Suprapubic skin (tissue), 3 donors: ENCODE measurements around the gene WDFY1.

Experiments used
- POLR2AphosphoS5 ChIP-seq, 3 donors: sonication (generic); formaldehyde crosslinking; IDR thresholded peaks; one replicate each; pipeline ENCODE4 v1.6.1; 2017; ENCODE audit warnings: antibody characterized with exemption in 3 of 3
- TF ChIP-seq, protein P1 (sequence below), 2 donors: fragments of 200-600 bp in 1 of 2; fragments of 450-650 bp in 1 of 2; sonication (generic) in 1 of 2; IDR thresholded peaks; one replicate each; pipeline ENCODE4 v1.5.1; 2016 to 2019; ENCODE audit warnings: antibody characterized with exemption in 2 of 2, mild to moderate bottlenecking in 1 of 2, moderate library complexity in 1 of 2

DNA sequence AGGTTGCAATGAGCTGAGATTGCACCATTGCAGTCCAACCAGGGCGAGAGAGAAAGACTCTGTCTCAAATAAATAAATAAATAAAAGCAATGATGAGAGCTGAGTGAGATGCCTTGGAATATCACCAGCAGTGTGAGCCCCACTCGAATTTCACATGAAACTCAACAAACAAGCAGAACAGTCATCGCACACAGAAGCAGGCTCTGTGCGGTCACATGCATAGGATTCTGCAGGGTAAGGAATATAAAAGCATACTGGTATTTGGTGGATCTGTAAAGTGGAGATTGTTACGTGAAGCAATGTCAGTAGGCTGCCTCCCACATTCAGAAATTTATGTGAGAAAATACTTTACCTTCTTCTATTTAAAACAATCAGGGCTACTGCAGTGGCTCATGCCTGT, 89.7 kb downstream of the WDFY1 start:
- TF ChIP-seq, protein P1, sequence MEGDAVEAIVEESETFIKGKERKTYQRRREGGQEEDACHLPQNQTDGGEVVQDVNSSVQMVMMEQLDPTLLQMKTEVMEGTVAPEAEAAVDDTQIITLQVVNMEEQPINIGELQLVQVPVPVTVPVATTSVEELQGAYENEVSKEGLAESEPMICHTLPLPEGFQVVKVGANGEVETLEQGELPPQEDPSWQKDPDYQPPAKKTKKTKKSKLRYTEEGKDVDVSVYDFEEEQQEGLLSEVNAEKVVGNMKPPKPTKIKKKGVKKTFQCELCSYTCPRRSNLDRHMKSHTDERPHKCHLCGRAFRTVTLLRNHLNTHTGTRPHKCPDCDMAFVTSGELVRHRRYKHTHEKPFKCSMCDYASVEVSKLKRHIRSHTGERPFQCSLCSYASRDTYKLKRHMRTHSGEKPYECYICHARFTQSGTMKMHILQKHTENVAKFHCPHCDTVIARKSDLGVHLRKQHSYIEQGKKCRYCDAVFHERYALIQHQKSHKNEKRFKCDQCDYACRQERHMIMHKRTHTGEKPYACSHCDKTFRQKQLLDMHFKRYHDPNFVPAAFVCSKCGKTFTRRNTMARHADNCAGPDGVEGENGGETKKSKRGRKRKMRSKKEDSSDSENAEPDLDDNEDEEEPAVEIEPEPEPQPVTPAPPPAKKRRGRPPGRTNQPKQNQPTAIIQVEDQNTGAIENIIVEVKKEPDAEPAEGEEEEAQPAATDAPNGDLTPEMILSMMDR (IDR thresholded peaks at IDR 0.05), result no peak
- no peak for TF ChIP-seq POLR2AphosphoS5 (IDR thresholded peaks at IDR 0.05)
